ENCODE measurements around the gene MAB21L4.

Gene MAB21L4

DNA sequence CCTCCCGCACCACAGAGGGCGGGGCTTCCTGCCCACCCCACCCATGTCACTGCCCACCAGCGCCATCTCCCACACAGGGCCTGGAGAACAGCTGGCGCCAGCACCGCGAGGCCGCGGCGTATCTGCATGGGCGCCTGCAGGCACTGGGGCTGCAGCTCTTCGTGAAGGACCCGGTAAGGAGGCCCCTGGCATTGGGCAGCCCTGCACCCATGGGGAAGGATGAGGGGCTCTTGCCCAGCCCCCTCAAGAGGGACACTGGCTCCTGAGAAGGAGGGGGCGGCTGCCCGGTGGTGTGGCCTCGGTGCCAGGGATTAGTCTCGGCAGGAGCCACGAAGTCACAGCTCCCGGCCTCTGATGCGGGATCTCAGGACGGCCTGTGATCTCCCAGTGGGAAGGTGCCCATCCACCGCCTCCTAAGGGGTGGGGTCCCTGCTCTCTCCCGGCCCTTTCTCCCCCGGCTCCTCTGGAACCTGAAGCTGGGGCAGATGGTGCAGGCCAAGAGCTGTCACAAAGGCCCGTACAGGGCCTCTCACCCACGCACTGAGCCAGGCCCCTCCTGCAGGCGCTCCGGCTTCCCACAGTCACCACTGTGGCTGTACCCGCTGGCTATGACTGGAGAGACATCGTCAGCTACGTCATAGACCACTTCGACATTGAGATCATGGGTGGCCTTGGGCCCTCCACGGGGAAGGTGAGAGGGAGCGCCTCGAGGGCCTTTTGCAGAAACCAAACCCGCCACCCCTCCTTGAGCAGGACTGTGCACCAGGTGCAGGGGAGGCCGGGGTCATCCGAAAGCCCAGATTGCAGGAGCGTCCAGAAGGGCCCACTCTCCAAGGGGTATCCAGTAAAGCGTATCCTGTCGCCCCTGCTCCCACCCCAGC, 18.3 kb downstream of the MAB21L4 start:
- DNase-seq (ENCODE audit: low spot score): no peak

DNA sequence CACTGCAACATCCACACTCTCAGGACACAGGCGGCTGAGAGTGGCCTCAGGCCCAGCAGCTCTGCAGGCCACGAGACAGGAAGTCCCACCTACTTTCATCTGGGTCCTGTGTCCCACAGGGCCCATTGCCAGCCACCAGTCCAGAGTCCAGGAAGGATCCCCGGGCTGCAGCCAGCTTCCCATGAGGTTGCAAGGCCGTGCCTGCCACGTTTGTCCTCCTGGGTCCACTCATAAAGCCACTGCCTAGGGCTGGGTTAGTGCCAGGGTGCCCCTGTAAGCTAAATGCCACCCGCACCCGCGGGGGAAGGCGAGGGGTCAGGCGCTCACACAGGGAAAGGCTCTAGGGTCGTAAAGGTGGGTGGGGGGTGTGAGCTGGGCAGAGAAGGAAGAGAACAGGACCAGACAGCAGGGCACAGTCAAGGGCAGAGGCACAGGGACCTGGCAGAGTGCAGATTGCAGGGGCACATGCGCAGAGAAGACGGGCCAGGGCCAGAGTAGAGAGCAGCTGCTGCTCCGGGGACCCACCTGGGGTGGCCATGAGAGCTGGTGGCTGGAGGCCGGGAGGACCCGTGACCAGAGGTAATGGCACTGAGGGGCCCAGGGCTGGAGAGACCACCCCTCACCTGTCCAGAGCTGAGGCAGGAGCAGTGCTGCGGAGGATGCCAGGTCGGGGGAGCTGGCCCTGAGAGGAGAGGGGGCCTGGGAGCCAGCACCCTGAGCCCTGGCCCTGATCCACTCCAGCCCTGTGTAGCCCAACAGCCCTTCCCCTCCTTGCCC, 19.3 kb downstream of the MAB21L4 start:
- DNase-seq (ENCODE audit: low spot score): no peak

DNA sequence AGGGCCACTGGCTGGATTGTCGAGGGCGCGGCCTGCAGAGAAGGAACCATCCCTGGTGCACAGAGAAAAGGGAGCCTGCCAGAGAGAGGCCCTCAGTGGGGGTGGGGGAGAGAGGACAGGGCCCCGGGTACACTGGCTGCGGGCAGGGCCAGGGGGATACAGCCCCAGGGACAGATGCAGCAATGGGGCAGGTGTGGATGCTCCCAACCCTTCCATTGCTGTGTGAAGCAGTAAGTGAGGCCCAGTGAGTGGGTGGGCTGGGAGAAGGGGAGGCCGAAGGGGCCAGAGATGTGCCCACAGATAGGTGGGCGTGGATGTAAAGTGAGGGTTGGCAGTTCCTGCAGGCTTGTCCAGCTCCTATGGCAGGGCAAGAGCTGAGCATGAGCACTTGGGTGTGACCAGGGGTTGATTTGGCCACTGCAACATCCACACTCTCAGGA, 19.9 kb downstream of the MAB21L4 start:
- no peak for DNase-seq (ENCODE audit: low spot score)

DNA sequence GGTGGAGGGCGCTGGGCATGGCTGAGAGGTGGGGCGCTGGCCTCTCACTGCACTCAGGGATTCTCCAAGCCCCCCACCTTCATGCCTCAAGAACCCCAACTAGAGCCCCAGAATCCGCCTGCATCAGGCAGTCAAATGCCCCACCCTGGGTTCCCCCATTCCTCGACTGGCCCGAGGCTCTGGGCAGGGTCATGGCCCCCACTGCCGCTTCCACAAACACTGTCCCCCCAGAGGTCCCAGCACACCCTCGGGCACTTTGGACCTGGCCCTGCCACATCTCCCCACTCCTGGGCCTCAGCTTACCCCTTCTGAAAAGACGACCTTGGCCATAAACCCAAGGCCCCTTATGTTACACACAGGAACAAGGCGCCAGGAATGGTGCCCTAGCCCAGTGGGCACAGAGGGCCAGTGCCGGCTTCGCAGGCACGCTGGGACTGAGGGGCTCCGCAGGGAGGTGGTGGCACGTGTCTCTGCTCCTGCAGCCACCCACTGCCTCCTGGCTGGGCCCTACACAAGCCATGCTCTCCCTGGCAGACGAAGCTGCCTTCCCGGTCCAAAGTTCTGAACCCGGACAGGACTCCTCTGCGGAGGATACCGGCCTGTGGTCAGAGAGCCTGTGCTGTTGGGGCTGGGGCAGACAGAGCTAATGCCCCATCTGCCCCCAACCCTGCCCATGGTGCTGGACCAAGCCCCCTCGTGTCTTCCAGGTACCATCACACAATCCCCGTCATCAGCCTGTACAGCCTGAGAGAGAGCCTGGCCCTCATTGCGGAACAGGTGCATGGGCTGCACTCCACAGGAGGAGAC, 20.5 kb downstream of the MAB21L4 start:
- DNase-seq (ENCODE audit: low spot score): no peak

DNA sequence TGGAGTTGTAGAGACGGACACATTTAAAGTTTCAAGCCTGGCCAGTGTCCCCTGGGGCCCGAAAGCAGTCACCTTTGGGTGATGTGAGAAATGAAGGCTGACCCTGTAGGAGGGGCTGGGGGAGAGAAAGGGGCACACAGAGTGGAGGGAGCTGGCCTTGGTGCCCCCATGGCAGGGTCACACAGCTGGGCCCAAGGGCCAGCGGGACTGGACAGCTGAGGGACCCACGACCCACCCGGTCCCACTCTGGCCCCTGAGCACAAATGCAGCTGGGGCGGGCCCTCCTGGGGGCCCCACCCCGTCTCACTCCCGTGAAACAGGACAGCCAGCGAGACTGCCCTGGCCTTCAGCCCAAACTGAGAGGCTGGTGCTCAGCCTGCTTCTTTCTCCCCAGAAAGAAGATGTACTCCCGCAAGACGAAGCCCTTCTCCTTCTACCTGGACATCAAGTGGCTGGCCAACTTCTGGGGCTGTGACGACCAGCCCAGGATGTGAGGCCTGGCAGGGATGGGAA, 21.2 kb downstream of the MAB21L4 start:
- DNase-seq (ENCODE audit: low spot score): no peak

DNA sequence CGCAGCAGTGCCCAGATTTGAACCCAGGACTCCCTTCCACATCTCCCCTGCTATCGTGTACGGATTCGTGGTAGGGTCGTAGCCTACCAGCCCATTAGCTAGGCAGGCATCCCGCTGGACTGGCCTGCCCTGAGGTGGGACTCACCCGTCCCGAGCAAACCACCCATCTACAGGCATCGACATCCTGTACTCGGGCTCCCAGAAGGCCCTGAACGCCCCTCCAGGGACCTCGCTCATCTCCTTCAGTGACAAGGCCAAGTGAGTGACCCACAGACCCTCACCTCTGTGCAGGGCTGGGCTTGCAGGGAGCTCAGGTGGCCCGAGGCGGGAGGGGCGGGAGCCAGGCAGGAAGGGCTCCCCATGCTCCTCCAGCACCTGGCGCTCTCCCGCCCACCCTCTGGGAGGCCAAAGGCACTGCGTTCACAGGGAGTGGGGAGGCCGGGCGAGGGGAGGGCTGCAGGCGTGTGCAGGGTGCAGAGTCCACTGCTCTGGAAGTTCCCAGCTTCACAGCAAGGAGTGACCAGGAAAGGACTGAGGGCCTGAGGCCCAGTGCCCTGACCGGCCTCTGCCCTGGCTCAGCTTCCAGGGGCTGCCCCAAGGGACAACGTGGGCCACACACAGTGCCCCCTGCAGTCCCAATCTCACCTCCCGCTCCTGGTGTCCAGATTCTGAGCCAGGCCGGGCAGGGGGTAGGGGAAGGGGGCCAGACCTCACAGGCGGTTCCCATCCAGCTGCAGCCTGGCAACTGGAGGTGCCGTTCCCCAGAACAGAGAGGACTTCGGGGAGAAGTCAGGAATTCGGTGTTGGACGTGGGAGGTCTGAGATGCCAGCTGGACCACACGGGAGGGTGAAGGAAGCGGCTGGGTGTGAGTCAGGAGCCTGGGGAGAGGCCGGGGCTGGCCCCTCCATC, 21.9 kb downstream of the MAB21L4 start:
- DNase-seq (ENCODE audit: low spot score): no peak

DNA sequence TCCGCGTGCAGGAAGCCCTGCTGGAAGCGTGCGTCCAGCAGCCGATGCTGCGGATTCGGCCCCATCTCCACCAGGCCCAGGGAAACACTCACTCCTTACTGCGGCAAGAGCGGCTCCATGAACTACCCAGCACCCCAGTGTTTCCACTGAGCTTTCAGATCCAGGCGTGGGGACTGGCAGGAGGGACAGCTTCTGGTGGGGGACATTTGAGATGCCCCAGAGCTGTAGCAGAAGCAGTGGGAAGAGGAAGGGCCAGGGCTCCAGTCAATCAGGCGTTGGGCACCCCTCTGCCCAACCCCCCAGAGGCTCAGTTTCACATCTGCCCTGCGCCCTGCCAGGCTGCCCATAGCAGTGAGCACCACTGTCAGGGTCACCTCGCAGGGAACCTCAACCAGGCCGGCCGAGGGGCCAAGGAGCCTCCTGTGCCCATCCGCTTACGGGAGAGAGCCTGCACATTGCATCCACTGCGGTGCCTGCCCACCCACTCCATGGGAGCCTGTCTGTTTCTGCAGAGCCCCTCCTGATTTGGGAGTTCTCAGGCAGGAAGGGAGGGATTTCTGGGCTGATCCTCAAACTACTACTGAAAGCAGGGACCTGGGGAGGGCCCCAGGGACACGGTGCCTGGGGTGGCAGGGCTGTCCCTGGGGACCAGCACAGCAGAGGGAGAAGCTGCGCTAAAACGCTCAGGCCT, 22.7 kb downstream of the MAB21L4 start:
- no peak for DNase-seq (ENCODE audit: low spot score)

DNA sequence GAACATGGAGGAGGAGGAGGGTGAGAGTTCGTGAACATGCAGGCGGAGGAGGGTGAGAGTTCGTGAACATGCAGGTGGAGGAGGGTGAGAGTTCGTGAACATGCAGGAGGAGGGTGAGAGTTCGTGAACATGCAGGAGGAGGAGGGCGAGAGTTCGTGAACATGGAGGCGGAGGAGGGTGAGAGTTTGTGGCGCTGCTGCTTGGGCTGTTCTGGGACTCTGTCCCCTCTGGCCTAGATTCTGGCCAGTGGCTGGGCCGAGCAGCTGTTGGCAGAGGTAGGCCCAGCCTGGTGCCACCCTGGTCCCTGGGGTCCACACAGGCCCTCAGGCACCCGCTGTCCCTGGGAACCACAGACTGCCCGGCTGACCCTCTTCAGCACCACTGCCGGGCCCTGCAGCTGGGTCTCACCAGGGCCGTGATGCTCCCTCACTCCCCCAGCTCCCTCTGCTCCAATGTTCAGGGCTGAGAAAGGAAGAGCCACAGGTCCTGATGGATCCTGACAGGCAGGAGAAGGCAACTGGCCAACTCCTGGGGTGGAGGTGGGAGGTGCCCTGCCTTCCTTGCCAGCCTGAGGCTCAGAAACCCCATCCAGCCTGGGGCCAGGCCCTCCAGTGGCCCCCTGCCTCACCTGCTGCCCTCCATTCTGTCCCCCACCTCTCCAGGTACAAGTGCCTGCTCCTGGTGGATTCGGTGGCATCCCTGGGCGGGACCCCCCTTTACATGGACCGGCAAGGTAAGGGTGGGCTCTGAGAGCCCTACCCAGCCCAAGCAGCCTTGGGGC, 23.4 kb downstream of the MAB21L4 start:
- DNase-seq (ENCODE audit: low spot score): no peak

DNA sequence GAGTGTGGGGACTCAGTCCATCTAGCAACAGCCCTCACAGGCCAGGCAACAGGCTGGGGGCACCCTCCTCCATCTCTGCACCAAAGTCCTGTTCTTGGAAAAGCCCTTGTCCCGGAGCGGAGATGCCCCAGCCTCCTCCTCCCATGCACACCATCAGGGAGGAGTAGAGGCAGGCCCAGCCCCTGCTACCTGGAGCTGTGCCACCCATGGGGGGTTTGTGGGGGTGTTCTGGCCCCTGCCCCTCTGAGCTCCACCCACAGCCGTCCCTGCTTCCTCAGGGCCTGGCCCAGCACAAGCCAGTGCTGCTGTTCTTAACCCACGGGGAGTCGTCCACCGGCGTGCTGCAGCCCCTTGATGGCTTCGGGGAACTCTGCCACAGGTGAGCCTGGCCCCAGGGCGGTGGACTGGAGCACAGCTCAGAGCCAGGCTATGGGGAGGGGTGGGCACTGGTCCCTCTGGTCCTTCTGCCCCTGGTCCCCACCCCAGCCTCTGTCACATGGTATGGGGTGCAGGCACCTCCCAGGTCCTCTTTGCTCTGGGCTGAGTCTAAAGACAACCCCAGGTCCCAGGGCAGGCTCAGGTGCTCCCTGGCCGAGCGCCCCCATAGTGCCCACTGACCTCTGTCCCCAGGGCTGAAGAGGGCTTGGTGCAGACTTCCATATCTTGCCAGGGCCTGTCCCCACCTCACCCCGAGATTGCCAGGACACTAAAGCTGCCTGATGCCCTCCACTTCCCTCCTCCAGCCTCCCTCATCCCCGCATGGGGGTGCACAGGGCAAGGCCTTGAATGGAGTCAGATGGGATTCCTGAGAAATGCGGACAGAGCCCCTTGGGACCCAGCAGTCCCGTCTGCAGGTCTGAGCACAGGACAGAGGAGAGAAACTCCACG, 24.6 kb downstream of the MAB21L4 start:
- no peak for DNase-seq (ENCODE audit: low spot score)

DNA sequence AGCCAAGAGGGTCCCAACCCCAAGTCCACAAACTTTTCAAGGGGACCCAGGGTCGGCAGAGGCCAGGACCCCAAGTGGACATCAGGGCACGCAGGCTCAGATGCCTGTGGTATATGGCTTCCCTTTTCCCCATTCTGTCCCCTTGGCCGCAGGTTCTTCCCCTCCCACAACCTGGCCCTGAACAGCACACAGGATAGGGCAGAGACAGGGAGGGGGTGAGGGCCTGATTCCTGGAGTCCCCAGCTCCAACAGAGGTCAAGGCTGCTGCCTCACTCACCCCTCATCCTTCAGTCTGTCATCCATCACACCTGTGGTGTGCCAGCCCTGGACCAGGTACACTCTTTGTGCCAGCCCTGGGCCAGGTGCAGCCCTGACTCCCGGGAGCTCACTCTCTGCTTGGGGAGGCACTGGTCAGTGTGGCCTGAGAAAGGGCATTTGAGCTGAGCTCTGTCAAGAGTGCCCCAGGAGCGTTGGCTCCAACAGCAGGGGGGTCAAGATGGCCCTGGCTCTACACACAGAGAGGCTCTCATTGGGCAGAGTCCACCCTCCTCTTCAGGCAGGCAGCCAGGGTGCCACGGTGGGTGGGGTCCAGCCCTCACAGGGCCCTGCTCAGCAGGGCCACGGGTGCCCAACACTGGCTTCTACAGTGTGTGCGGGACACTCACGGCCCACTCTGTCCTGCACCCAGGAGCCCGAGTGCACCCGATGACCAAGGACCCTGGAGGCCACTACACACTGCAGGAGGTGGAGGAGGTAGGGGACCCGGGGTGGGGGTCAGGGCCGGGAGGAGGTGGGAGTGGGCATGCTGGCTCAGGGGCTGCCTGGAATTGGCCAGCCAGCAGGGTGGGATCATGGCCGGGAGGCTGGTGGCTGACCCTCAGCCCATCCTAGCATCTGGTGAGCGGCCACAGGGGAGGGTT, 25.7 kb downstream of the MAB21L4 start:
- no peak for DNase-seq (ENCODE audit: low spot score)

DNA sequence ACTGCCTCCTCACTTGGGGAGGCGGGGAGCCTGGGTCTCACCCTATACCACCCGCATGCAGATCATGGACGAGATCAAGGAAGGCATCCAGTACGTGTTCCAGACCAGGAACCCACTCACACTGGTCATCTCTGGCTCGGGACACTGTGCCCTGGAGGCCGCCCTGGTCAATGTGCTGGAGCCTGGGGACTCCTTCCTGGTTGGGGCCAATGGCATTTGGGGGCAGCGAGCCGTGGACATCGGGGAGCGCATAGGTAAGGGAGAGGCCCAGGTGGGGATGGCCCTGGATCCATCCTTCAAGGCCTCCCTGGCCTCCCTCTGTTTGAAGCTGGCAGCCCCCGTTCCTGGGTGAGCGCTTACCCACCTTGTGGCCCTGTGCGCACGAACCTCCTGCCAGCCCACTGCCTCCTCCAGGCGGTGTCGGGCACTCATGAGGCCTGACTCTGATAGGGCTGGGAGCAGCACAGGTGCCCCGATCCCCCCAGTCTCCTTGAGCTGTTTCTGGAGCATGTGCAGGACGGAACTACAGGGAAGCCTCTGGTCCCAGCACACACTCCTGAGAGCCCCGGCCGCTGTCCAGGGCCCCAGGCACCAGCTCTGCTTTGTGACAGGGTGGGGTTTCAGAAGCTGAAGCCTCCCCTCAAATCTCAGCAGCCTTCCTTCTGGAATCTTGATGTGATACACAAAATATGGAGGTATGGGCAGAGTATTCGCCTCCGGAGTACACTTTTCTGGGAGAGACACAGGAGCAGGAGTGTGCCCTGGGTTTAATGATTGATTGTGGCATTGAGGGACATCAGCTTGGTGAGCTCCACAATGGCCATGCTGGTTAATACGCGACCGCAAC, 26.6 kb downstream of the MAB21L4 start:
- no peak for DNase-seq (ENCODE audit: low spot score)

DNA sequence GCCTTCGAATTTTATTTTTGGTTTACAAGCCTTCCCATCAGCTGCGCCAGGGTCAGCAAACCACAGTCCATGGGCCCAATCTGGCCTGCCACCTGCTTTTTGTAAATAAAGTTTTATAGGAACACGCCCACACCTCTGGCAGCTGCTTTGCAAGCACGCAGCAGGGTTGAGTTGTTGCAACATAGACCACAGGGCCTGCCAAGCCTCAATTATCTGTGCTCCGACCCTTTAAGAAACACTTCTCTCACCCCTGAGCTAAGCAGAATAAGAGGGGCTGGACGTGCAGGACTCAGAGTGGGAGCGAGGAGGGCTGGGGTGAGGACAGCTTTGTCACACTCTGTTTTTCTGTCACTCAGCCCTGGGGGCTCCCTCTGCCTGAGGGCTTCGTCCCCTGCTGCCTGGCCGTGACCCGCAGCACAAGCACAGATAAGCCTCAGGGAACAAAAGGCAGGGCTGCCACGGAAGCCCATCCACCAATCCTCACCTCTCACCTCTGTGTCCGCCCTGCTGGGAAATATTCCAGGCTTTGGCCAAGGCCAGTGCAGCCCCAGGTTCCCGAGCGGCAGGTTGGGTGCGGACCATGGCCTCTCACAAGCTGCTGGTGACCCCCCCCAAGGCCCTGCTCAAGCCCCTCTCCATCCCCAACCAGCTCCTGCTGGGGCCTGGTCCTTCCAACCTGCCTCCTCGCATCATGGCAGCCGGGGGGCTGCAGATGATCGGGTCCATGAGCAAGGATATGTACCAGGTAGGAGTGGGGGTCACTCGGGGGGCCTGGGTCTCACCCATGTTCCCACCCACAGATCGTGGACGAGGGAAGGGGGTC, 27.5 kb downstream of the MAB21L4 start, which contains the start of gene AGXT:
TSS of gene AGXT (plus strand) at position 539 of the 823 bp plus-strand sequence. CDS start at position 581, 42 bp downstream.
- no peak for DNase-seq (ENCODE audit: low spot score)

DNA sequence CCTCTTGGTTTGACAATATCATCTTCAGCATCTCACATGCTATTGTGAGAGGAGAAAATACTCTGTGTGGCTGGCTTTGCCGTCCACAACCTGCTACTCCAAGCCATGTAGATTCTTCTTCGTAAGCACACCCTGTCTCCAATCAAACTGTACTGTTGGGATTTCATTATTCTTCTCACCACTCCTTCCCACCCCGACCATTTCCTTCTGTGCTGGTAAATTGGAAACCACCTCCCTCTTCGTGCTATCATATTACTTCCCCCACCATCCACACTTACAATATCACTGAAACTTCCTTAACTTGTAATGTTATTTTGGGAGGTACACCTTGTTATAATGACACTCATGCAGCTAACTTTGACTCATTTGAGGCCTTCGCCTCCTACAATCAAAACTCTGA, 30.6 kb downstream of the MAB21L4 start:
- no peak for DNase-seq (ENCODE audit: low spot score)

DNA sequence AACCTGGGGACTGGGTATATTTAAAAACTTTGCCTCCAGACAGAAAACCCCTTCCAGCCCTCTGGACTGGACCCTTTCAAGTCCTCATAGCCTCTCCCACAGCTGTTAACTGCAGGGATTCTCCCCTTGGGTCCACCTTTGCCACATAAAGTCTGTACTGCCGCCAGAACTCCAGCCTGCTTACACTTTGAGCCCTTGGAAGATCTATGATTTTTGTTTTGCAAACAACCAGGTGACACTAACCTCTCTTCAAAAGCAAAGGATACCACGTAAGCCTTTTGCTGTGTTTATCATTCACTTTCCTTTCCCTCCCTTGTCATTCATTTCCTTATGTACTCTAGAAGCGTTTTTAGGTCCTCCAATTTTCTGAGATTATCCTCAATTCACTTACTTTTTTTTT, 31.5 kb downstream of the MAB21L4 start:
- DNase-seq (ENCODE audit: low spot score): no peak

DNA sequence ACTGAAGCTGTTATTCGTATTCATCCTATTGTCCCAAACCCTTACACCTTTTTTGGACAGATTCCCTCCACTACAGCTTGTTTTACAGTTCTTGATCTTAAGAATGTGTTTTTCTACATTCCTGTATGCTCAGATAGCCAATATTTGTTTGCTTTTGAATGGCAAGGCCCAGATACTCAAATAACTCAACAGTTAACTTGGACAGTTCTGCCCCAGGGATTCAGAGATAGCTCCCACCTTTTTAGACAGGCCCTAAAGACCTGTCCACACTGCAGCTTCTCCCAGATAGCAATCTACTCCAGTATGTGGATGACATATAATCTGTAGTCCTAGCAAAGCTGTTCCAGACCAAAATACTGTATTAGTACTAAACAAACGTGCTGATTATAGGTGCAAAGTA, 34.4 kb downstream of the MAB21L4 start:
- DNase-seq (ENCODE audit: low spot score): no peak

DNA sequence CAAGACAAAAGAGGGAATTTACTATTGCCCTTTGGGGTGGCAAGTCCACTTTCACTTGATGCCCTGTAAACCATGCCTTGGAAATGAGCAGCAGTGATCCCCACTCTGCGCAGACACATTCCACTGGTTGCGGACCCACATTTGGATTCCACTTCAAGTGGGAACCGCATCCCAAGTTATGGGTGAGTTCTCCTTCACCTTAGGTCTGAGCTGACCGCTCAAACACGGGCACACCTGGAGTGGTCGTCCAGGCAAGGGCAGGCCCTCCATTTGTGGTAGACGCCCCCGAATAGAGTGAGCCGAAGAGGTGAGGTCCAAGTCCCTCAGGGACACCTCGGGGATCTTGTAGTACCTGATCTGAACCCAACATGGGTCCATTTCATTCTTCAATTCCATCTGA, 37.1 kb downstream of the MAB21L4 start:
- DNase-seq (ENCODE audit: low spot score): no peak
